ENCODE data around the gene NGRN. TPM values are rescaled to one million over a fixed set of nuclear protein-coding genes. Genes with fewer than 3 reads are reported as not detected.

Gene NGRN
- total and polyA plus RNA-seq, 2 of the 8 experiments (the other 6 are each of a cell fraction or from before 2014, with no cell fraction given) = 60.1 to 101 TPM

DNA sequence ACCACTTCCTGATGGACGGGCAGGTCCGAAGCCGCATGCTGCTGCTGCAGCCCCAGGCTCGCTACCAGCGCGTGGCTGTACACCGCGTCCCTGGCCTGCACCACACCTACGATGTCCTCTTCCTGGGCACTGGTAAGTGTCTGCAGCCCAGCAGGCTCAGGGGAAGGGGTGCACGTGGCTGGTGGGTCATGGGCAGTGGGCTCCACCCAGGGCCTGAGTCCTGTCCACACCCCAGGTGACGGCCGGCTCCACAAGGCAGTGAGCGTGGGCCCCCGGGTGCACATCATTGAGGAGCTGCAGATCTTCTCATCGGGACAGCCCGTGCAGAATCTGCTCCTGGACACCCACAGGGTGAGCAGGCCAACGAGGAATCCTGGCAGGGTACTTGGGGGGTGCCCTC is 40.4 kb upstream of the NGRN start:
- Histone ChIP-seq H4K91ac (replicated peaks; ENCODE audit: insufficient read length, low read length) (no peak overlapping the region), H4K5ac (ENCODE audit: insufficient read length, low read depth, low read length) (no peak overlapping the region), H2BK15ac (ENCODE audit: low read length) (no peak overlapping the region), H3K23me2 (ENCODE audit: low read depth, low read length) (no peaks in the 10 kb centered on the region), H2BK12ac (ENCODE audit: low read depth, low read length) (no peak overlapping the region), H3K14ac (ENCODE audit: insufficient read length) (no peak overlapping the region), H4K20me1 (replicated peaks in 1 of 2; ENCODE audit: control insufficient read depth in 1 of 2, insufficient read depth in 2 of 2, low read length in 2 of 2) (peaks cover 0 to 6% of the 10 kb centered on the region in 2 experiments), H3K79me2 (ENCODE audit: control insufficient read depth in 1 of 2, insufficient read depth in 2 of 2, low read length in 2 of 2) (no peaks in the 10 kb centered on the region), H3K4ac (replicated peaks; ENCODE audit: insufficient read length, low read depth, low read length) (no peak overlapping the region), H2BK20ac (ENCODE audit: low read length) (no peak overlapping the region), H2AK5ac (ENCODE audit: low read depth, low read length) (no peak overlapping the region), H3K27me3 (replicated peaks in 1 of 4; ENCODE audit: control insufficient read depth in 3 of 4, extremely low read depth in 1 of 4, insufficient read depth in 3 of 4, low read length in 3 of 4) (no peaks in the 10 kb centered on the region), H3K4me3 (ENCODE audit: extremely low read depth in 1 of 4, insufficient read depth in 2 of 4, low read depth in 3 of 4, low read length in 4 of 4) (no peak overlapping the region), H3K27ac (ENCODE audit: low read depth, low read length) (no peak overlapping the region), H3K4me1 (replicated peaks in 1 of 4; ENCODE audit: control insufficient read depth in 3 of 4, insufficient read depth in 4 of 4, low read length in 3 of 4) (no peaks in the 10 kb centered on the region), H2AFZ (ENCODE audit: low read length) (no peak overlapping the region), H3K56ac (replicated peaks; ENCODE audit: insufficient read length, low read depth, low read length) (no peak overlapping the region), H3K9ac (replicated peaks in 1 of 4; ENCODE audit: extremely low read depth in 1 of 4, low read depth in 3 of 4, low read length in 3 of 4) (no peak overlapping the region), H3K79me1 (ENCODE audit: low read depth, low read length) (no peaks in the 10 kb centered on the region), H3K4me2 (ENCODE audit: insufficient read depth in 1 of 2, low read depth in 2 of 2, low read length in 2 of 2) (no peak overlapping the region), H3K23ac (ENCODE audit: insufficient read length) (no peak overlapping the region), H3K18ac (ENCODE audit: extremely low read depth, low read length) (no peak overlapping the region), H3K9me3 (ENCODE audit: insufficient read depth in 2 of 2, low read depth in 1 of 2, low read length in 1 of 2) (no peaks in the 10 kb centered on the region), H2BK5ac (ENCODE audit: low read depth, low read length) (no peak overlapping the region; the same call in 1 of the 2 replicates), H2BK120ac (replicated peaks; ENCODE audit: low read depth, low read length) (no peak overlapping the region), H4K8ac (ENCODE audit: extremely low read depth, insufficient read depth, low read length) (no peak overlapping the region), H3K36me3 (ENCODE audit: control insufficient read depth in 2 of 4, insufficient read depth in 4 of 4, low read length in 3 of 4) (peaks cover 11 to 51% (median 36%) of the 10 kb centered on the region in 4 experiments; a peak in 7 of 8 replicates)
- no peak for DNase-seq (ENCODE audit: low read depth in 1 of 2, low spot score in 2 of 2)
- no peak for FAIRE-seq
- TF ChIP-seq EP300 (IDR thresholded peaks at IDR 0.05; ENCODE audit: borderline replicate concordance in 1 of 2, low read depth in 2 of 2, low read length in 2 of 2) = no peak
- TF ChIP-seq JUN (IDR thresholded peaks at IDR 0.05; ENCODE audit: low read depth, low read length) = no peak
- no peak for TF ChIP-seq POLR2A (IDR thresholded peaks at IDR 0.05; ENCODE audit: control extremely low read depth in 1 of 2, low read depth in 2 of 2, low read length in 2 of 2)
- TF ChIP-seq TCF12 (IDR thresholded peaks at IDR 0.05; ENCODE audit: low read depth, low read length) = no peak
- no peak for TF ChIP-seq BRCA1 (IDR thresholded peaks at IDR 0.05; ENCODE audit: low read depth, low read length)
- TF ChIP-seq BCL11A (IDR thresholded peaks at IDR 0.05; ENCODE audit: low read depth in 2 of 2, low read length in 2 of 2) = no peak
- CTCF ChIA-PET (ENCODE audit: partially characterized antibody) = interaction anchor here (1.0 to 1.3 kb wide), 2 partner anchors 139 to 154 kb away, joined by 3 read pairs; no protein-coding TSS in a partner anchor
- POLR2A ChIA-PET (ENCODE audit: partially characterized antibody) = no interaction called here
- 93% methylated on average over 17 of the region's 17 CpGs; no CpG with 5 or more reads in 1 of the 2 experiments for WGBS, 2 experiments (ENCODE audit: extremely low coverage in 1 of 2, insufficient coverage in 1 of 2, insufficient read length in 1 of 2, insufficient replicate concordance in 2 of 2, low coverage in 1 of 2, low lambda C conversion rate in 2 of 2, missing lambda C conversion rate in 1 of 2)
